Psoas muscle (tissue), 8 donors: ENCODE data around the gene AP1AR. TPM values are rescaled to one million over a fixed set of nuclear protein-coding genes. Genes with fewer than 3 reads are reported as not detected.
A peak's percentile ranks its signal among the peaks of the same experiment; 100 is the strongest.

Experiments used
- ATAC-seq, 4 donors: fragments of 200-7000 bp; cut with Tn5 transposase; one replicate each; pipeline ENCODE4 v1.9.1; 2020; ENCODE audit warnings: moderate library complexity in 3 of 4, mild to moderate bottlenecking in 2 of 4
- DNase-seq, 2 donors: peaks; one replicate each; pipeline ENCODE4 v3.0.0-alpha.2; 2020
- H3K27ac ChIP-seq: fragments of 200-600 bp; one replicate; pipeline ENCODE4 v1.8.0; 2022
- H3K27me3 ChIP-seq, 3 donors: fragments of 200-600 bp in 1 of 3; one replicate each; pipeline versions ENCODE4 v1.6.1 to v1.8.0; 2013 to 2022; ENCODE audit warnings: low read length in 2 of 3, mild to moderate bottlenecking in 2 of 3, moderate library complexity in 1 of 3; ENCODE audit not compliant: insufficient read depth in 3 of 3
- H3K36me3 ChIP-seq, 2 donors: fragments of 200-600 bp in 1 of 2; one replicate each; pipeline versions ENCODE4 v1.6.1 to v1.8.0; 2013 to 2022; ENCODE audit warnings: low read depth in 1 of 2, mild to moderate bottlenecking in 1 of 2, moderate library complexity in 1 of 2; ENCODE audit not compliant: insufficient read depth in 1 of 2
- H3K4me1 ChIP-seq: fragments of 200-600 bp; one replicate; pipeline ENCODE4 v1.8.0; 2022
- H3K4me3 ChIP-seq: fragments of 200-600 bp; one replicate; pipeline ENCODE4 v1.8.0; 2022; ENCODE audit warnings: mild to moderate bottlenecking
- H3K9me3 ChIP-seq: fragments of 200-600 bp; one replicate; pipeline ENCODE4 v1.8.0; 2022
- CTCF ChIP-seq: fragments of 200-600 bp; IDR thresholded peaks from one replicate; pipeline ENCODE4 v1.8.0; 2022; ENCODE audit warnings: antibody characterized with exemption
- WGBS, 3 donors: extraction: QIAGEN DNeasy Blood & Tissue Kit; methylation state at CpG; one replicate each; pipeline versions ENCODE4 v1.1.6 to v1.1.7; 2013; 5-methylcytosine and 5-hydroxymethylcytosine counted together
- intact Hi-C, 2 donors: fragments of 100-400 bp; cut with DNase I; formaldehyde crosslinking; loops; one replicate each; pipeline versions ENCODE4 v1.11.0 to v1.14.2; 2022
- polyA plus RNA-seq, 3 donors: library from polyadenylated mRNA; stranded (reverse); fragments of 200-250 nt; gene quantifications; one replicate each; pipeline ENCODE4 v1.2.3, GENCODE V29; 2013
- total RNA-seq, 4 donors: library from RNA; stranded (reverse); fragmentation: NEBNext Ultra II Directional in 2 of 4; extraction: Animal tissue kit (Norgen Biotek cat#: 25700) in 2 of 4; gene quantifications; one replicate each; pipeline versions ENCODE4 v1.2.1 to v1.2.4, GENCODE V29; 2021 to 2023
- donor health status: healthy with polysubstance abuse.
- donor health status: DM: no; HTN: no; CAD: no; lungs with moderate emphysema.
- donor health status: Bipolar disorder and iron deficiency.
- donor health status: healthy.
- donor health status: DM: yes; HTN: yes; CAD: no.
- donor health status: DM: no; HTN: no; CAD: no.
- donor health status: DM: no; HTN: no; CAD: no.
- donor health status: DM: yes; HTN: yes; CAD: no.

AP1AR gene
- total and polyA plus RNA-seq, 7 donors = 5.3 to 19.8 (median 9.9) TPM

DNA sequence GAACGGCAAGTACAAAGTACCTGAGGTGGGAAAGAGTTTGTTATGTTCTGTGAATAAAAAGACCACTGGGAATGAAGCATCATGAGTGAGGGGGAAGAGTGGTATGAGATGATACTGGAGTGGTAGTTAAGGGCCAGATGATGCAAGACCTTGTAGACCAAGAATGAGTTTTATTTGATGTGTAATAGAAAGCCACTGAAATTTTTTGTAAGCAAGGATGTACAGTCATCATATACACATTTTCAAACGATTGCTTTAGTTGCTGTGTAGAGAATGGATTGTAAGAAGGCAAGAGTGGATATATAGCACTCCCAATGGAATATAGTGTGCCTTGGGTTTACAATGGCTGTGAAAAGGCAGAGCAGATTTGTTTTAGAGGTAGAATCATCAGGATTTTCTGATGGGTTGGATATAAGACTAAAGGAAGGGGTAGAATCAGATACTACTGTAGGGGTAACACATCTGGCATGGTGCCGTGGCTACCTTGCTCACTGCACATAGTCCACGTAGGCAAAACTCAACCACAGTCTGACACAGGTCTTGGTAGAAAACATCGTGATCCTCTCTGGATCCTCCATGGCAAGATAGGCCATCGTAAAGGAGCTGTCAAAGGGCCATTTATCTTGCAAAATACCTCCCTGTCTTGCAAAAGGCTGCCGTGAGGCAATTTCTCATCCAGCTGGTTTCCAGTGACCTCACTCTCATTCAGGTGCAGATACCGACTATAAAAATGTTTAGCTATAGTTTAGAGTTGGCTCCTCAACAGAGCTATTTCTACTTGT is 39.2 kb downstream of the AP1AR start:
- Histone ChIP-seq H3K27ac (no peak overlapping the region), H3K4me1 (no peaks in the 10 kb centered on the region), H3K9me3 (no peaks in the 10 kb centered on the region), H3K4me3 (no peak overlapping the region), H3K36me3 (peaks cover 3 to 13% of the 10 kb centered on the region in 2 donors), H3K27me3 (no peaks in the 10 kb centered on the region)
- TF ChIP-seq CTCF = no peak
- 89% methylated on average over 8 of the region's 8 CpGs for WGBS, 3 donors
- intact Hi-C loops = no loop called here
- DNase-seq = no peak
- peak in 2 of 4 donors; percentile 31 to 37 for ATAC-seq

- H3K36me3 ChIP-seq = peaks cover 3 to 5% of the 10 kb centered on the region in 2 donors
- no peaks in the 10 kb centered on the region for H3K27me3 ChIP-seq
- WGBS, 3 donors = 86 to 91% (median 91%) methylated on average over 4 of the region's 4 CpGs
- no peak overlapping the region for H3K27ac ChIP-seq
- intact Hi-C loops = no loop called here
- no peak overlapping the region for H3K4me3 ChIP-seq
- H3K9me3 ChIP-seq = no peaks in the 10 kb centered on the region
- TF ChIP-seq CTCF = no peak
- ATAC-seq = no peak
- no peak for DNase-seq
- no peaks in the 10 kb centered on the region for H3K4me1 ChIP-seq
Observed at GRCh38 chr4:112272292-112272691, 40.7 kb downstream of the AP1AR start.

DNA sequence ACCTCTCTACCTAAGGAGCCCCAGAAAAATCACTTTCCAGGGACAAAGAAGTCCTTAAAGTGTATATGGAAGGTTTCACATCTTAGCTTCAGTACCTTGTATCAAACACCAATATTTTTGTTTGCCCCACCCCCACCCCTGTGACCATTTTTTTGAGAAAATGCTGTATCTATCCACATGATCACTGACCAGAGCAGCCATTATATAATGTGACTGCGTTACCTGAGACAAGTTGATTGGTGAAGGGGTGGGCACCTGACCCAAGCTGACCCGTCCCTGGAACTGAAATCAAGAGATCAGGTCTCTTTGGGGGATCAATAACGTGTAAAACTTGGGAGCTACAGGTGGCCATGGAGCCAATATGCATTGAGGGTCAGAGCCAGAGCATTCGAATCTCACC is 43.4 kb downstream of the AP1AR start:
- H3K27ac ChIP-seq = no peak overlapping the region
- DNase-seq (no peak), ATAC-seq (no peak)
- H3K27me3 ChIP-seq = no peaks in the 10 kb centered on the region
- peaks cover 3 to 6% of the 10 kb centered on the region in 2 donors for H3K36me3 ChIP-seq
- H3K4me1 ChIP-seq = peaks cover 10% of the 10 kb centered on the region
- intact Hi-C loops = no loop called here
- no peak for TF ChIP-seq CTCF
- H3K4me3 ChIP-seq = no peak overlapping the region
- 96 to 99% (median 96%) methylated on average over 4 of the region's 4 CpGs for WGBS, 3 donors
- no peaks in the 10 kb centered on the region for H3K9me3 ChIP-seq

GRCh38 chr4:112276113-112276512 is 44.5 kb downstream of the AP1AR start:
- H3K36me3 ChIP-seq = peaks cover 3 to 6% of the 10 kb centered on the region in 2 donors
- no peak overlapping the region for H3K4me3 ChIP-seq
- no peak for ATAC-seq
- no peak for TF ChIP-seq CTCF
- DNase-seq = no peak
- 89 to 97% (median 96%) methylated on average over 3 of the region's 3 CpGs for WGBS, 3 donors
- peaks cover 10% of the 10 kb centered on the region for H3K4me1 ChIP-seq
- H3K27ac ChIP-seq = no peak overlapping the region
- H3K9me3 ChIP-seq = no peaks in the 10 kb centered on the region
- H3K27me3 ChIP-seq = no peaks in the 10 kb centered on the region
- intact Hi-C loops = no loop called here

- Histone ChIP-seq H3K27ac (no peak overlapping the region), H3K4me3 (no peak overlapping the region), H3K36me3 (peaks cover 2 to 6% of the 10 kb centered on the region in 2 donors), H3K4me1 (peaks cover 10% of the 10 kb centered on the region), H3K27me3 (no peaks in the 10 kb centered on the region), H3K9me3 (no peaks in the 10 kb centered on the region)
- no peak for TF ChIP-seq CTCF
- intact Hi-C loops = no loop called here
- 85 to 95% (median 91%) methylated on average over 3 of the region's 3 CpGs for WGBS, 3 donors
- DNase-seq (no peak), ATAC-seq (no peak)
Observed at GRCh38 chr4:112277220-112277619, 45.6 kb downstream of the AP1AR start.
